SU-DHL-6 (cell line): ENCODE results near the gene DPP4.

Source experiments
- H2AFZ ChIP-seq: fragments of 200-600 bp; sonication (generic); 2 replicates; pipeline ENCODE4 v1.6.1; 2014; ENCODE audit warnings: low read depth, mild to moderate bottlenecking, moderate library complexity, mixed read lengths, antibody characterized with exemption, low read length; ENCODE audit not compliant: severe bottlenecking
- H3F3A ChIP-seq: fragments of 200-600 bp; shearing (Covaris generic); 2 replicates; pipeline ENCODE4 v1.6.0; 2016; ENCODE audit warnings: antibody characterized with exemption, mild to moderate bottlenecking; ENCODE audit not compliant: insufficient read depth
- H3K27ac ChIP-seq: fragments of 200-600 bp; sonication (generic); 2 replicates; pipeline ENCODE4 v1.5.1; 2016; ENCODE audit warnings: low read depth, mild to moderate bottlenecking, low read length, moderate library complexity, mixed read lengths
- H3K27me3 ChIP-seq: fragments of 200-600 bp; sonication (generic), shearing (Covaris generic); 2 replicates; pipeline ENCODE4 v1.6.0; 2014; ENCODE audit warnings: mild to moderate bottlenecking, low read length
- H3K36me3 ChIP-seq: fragments of 200-600 bp; sonication (generic); 2 replicates; pipeline ENCODE4 v1.6.1; 2014; ENCODE audit warnings: mild to moderate bottlenecking, low read length, mixed read lengths
- H3K4me2 ChIP-seq: fragments of 300-600, 200-600 bp; shearing (Covaris generic), sonication (generic); 2 replicates; pipeline ENCODE4 v1.6.0; 2014; ENCODE audit warnings: low read length, low read depth, mild to moderate bottlenecking; ENCODE audit not compliant: poor library complexity, severe bottlenecking
- H3K4me3 ChIP-seq: fragments of 200-600 bp; sonication (generic); 2 replicates; pipeline ENCODE4 v1.5.1; 2014; ENCODE audit warnings: antibody characterized with exemption, low read length, mild to moderate bottlenecking, mixed read lengths; ENCODE audit not compliant: insufficient read depth, poor library complexity, severe bottlenecking
- H3K79me2 ChIP-seq: fragments of 200-600 bp; sonication (generic); 2 replicates; pipeline ENCODE4 v1.6.1; 2014; ENCODE audit warnings: mild to moderate bottlenecking, low read length, moderate library complexity; ENCODE audit not compliant: insufficient read depth
- H3K9ac ChIP-seq: fragments of 200-600 bp; sonication (generic); 2 replicates; pipeline ENCODE4 v1.7.0; 2014; ENCODE audit warnings: mild to moderate bottlenecking, low read length
- H3K9me2 ChIP-seq: fragments of 200-600 bp; sonication (generic); replicated peaks from 2 replicates; pipeline ENCODE4 v1.6.1; 2014; ENCODE audit warnings: low read length; ENCODE audit not compliant: insufficient read depth
- H3K9me3 ChIP-seq: fragments of 200-600 bp; sonication (generic); 2 replicates; pipeline ENCODE4 v1.6.1; 2014; ENCODE audit warnings: low read length, mixed read lengths; ENCODE audit not compliant: insufficient read depth
- H4K20me1 ChIP-seq: fragments of 200-600 bp; sonication (generic); 2 replicates; pipeline ENCODE4 v1.6.1; 2014; ENCODE audit warnings: low read depth, mild to moderate bottlenecking, antibody characterized with exemption, low read length, moderate library complexity, mixed read lengths
- EZH2phosphoT487 ChIP-seq: fragments of 200-600 bp; sonication (generic), shearing (Covaris generic); conservative IDR thresholded peaks from 2 replicates; pipeline ENCODE4 v1.6.1; 2018; ENCODE audit warnings: mild to moderate bottlenecking, antibody characterized with exemption, low read length, moderate library complexity, mixed read lengths
- TF ChIP-seq, protein P1 (sequence below): fragments of 200-600 bp; sonication (generic); IDR thresholded peaks from one replicate; pipeline ENCODE4 v1.5.1; 2017; ENCODE audit warnings: antibody characterized with exemption, mild to moderate bottlenecking, low read length, moderate library complexity; ENCODE audit not compliant: insufficient read depth, poor library complexity, severe bottlenecking

The DPP4 gene

DNA sequence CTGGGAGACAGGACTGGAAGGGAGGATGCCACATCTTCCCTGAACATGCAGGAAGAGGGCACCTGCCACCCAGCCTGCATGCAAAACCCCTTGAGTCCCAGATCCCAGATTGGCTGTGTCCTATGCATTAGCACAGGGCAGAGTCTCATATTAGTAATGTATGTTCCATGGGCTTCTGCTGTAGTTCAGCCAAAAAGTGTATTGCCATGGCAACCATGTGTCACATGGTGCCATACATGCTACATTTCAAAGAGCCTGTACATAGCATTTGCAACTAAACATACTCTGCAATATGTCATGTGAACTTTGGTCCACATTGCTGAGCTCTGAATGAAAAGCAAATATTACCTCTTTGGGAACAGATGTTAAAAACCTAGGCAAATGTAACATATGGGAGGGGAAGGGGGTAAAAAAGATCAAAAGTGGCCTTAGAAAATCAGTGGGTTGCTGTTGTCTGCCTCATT, 78.4 kb downstream of the DPP4 start:
- no peaks in the 10 kb centered on the region for H3K79me2 ChIP-seq
- H3K9ac ChIP-seq, result no peak overlapping the region
- TF ChIP-seq, protein P1, sequence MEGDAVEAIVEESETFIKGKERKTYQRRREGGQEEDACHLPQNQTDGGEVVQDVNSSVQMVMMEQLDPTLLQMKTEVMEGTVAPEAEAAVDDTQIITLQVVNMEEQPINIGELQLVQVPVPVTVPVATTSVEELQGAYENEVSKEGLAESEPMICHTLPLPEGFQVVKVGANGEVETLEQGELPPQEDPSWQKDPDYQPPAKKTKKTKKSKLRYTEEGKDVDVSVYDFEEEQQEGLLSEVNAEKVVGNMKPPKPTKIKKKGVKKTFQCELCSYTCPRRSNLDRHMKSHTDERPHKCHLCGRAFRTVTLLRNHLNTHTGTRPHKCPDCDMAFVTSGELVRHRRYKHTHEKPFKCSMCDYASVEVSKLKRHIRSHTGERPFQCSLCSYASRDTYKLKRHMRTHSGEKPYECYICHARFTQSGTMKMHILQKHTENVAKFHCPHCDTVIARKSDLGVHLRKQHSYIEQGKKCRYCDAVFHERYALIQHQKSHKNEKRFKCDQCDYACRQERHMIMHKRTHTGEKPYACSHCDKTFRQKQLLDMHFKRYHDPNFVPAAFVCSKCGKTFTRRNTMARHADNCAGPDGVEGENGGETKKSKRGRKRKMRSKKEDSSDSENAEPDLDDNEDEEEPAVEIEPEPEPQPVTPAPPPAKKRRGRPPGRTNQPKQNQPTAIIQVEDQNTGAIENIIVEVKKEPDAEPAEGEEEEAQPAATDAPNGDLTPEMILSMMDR, result no peak
- no peak for TF ChIP-seq EZH2phosphoT487
- H3K9me3 ChIP-seq, result no peaks in the 10 kb centered on the region
- no peaks in the 10 kb centered on the region for H4K20me1 ChIP-seq
- no peak overlapping the region for H3K4me2 ChIP-seq
- H2AFZ ChIP-seq, result no peak overlapping the region
- H3K27me3 ChIP-seq, result no peaks in the 10 kb centered on the region
- no peaks in the 10 kb centered on the region for H3K9me2 ChIP-seq
- no peaks in the 10 kb centered on the region for H3K36me3 ChIP-seq
- H3F3A ChIP-seq, result no peaks in the 10 kb centered on the region
- H3K27ac ChIP-seq, result no peak overlapping the region
- no peak overlapping the region for H3K4me3 ChIP-seq

GRCh38 chr2:161994761-161995520, 79.1 kb downstream of the DPP4 start:
- no peaks in the 10 kb centered on the region for H3F3A ChIP-seq

GRCh38 chr2:161992531-161992930, 81.5 kb downstream of the DPP4 start:
- Histone ChIP-seq H2AFZ (no peak overlapping the region), H3K4me3 (no peak overlapping the region), H3K4me2 (no peak overlapping the region)

More at GRCh38 chr2:161994761-161995520, 79.1 kb downstream of the DPP4 start:
- H3K9me2 ChIP-seq, result no peaks in the 10 kb centered on the region
- H3K4me3 ChIP-seq, result no peak overlapping the region
- H3K9ac ChIP-seq, result no peak overlapping the region
- no peaks in the 10 kb centered on the region for H3K36me3 ChIP-seq
- no peaks in the 10 kb centered on the region for H3K9me3 ChIP-seq
- H2AFZ ChIP-seq, result no peak overlapping the region
- no peaks in the 10 kb centered on the region for H4K20me1 ChIP-seq
- H3K27ac ChIP-seq, result no peak overlapping the region
- no peak for TF ChIP-seq EZH2phosphoT487
- TF ChIP-seq, protein P1, result no peak
- H3K4me2 ChIP-seq, result no peak overlapping the region
- H3K27me3 ChIP-seq, result no peaks in the 10 kb centered on the region
- H3K79me2 ChIP-seq, result no peaks in the 10 kb centered on the region

More at GRCh38 chr2:161992531-161992930, 81.5 kb downstream of the DPP4 start:
- Histone ChIP-seq H3K36me3 (no peaks in the 10 kb centered on the region), H3K27me3 (no peaks in the 10 kb centered on the region), H3K9me3 (no peaks in the 10 kb centered on the region), H3K9ac (no peak overlapping the region), H3K27ac (no peak overlapping the region), H3K79me2 (no peaks in the 10 kb centered on the region), H3F3A (no peaks in the 10 kb centered on the region), H3K9me2 (no peaks in the 10 kb centered on the region), H4K20me1 (no peaks in the 10 kb centered on the region)
- TF ChIP-seq, protein P1, result no peak
- no peak for TF ChIP-seq EZH2phosphoT487
